Esophagus squamous epithelium (tissue), 4 donors: Measurements from ENCODE around the gene CIPC.

ENCODE experiments used
- CTCF ChIP-seq, 6 experiments: fragments of 450-650 bp in 4 of 6; fragments of 200-600 bp in 2 of 6; sonication (generic) in 2 of 6; IDR thresholded peaks; one replicate each; pipeline ENCODE4 v1.5.1; 2016 to 2019; ENCODE audit warnings: antibody characterized with exemption in 6 of 6, mild to moderate bottlenecking in 4 of 6, moderate library complexity in 4 of 6
- POLR2A ChIP-seq, 4 donors: fragments of 450-650 bp; IDR thresholded peaks; one replicate each; pipeline ENCODE4 v1.6.1; 2017; ENCODE audit warnings: antibody characterized with exemption in 4 of 4, mild to moderate bottlenecking in 4 of 4, moderate library complexity in 3 of 4

- TF ChIP-seq CTCF (IDR thresholded peaks at IDR 0.05) (peak in 1 of 6 experiments; percentile 41), POLR2A (IDR thresholded peaks at IDR 0.05) (no peak)
Measured at GRCh38 chr14:77151245-77151644, 53.2 kb downstream of the CIPC start.
